ENCODE measurements around the gene ATP7B. TPM values are rescaled to one million over a fixed set of nuclear protein-coding genes. Genes with fewer than 3 reads are reported as not detected.

ATP7B gene
- total RNA-seq, 4 donors from 2014 or later, result 3.2 to 8.1 (median 6.7) TPM

DNA sequence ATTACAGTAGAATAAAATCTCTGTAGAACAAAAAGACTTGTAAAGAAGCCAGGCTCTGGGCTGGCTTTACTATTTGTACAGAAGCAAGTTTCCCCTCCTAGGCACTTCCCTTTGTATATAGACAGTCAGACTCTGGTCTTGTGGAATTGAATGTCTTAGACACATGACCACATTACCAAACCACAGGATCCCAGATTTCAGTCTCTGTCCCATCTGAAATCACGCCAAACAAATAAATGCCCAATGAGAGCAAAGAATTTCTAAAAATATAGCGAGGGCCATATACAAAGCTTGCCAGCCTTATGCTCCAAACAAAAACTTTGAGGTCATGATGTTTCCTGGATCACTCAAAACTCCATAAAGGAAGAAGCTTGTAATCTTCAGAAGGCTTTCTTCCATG, 125.6 kb downstream of the ATP7B start:
- 86 to 96% methylated on average over 1 to 2 of the region's 2 CpGs for WGBS, 2 donors (ENCODE audit: low coverage in 1 of 2)
- no peaks in the 10 kb centered on the region for H3K4me1 ChIP-seq
- ATAC-seq, result no peak
- TF ChIP-seq EP300 (IDR thresholded peaks at IDR 0.05) (no peak), POLR2AphosphoS5 (IDR thresholded peaks at IDR 0.05) (no peak), POLR2A (IDR thresholded peaks at IDR 0.05) (no peak), CTCF (IDR thresholded peaks at IDR 0.05) (no peak)
- peaks cover 0 to 4% (median 0%) of the 10 kb centered on the region in 3 donors for H3K9me3 ChIP-seq
- H3K27ac ChIP-seq, result no peak overlapping the region
- no peak overlapping the region for H3K4me3 ChIP-seq
- no peaks in the 10 kb centered on the region for H3K27me3 ChIP-seq
- no peaks in the 10 kb centered on the region for H3K36me3 ChIP-seq

GRCh38 chr13:51883226-51883600, 128.0 kb downstream of the ATP7B start:
- 60% methylated on average over 1 of the region's 5 CpGs; no CpG with 5 or more reads in 1 of the 2 donors for WGBS, 2 donors (ENCODE audit: low coverage in 1 of 2)
- no peak overlapping the region for H3K27ac ChIP-seq
- ATAC-seq, result no peak
- no peaks in the 10 kb centered on the region for H3K36me3 ChIP-seq
- no peaks in the 10 kb centered on the region for H3K27me3 ChIP-seq
- H3K9me3 ChIP-seq, result peaks cover 0 to 4% (median 0%) of the 10 kb centered on the region in 3 donors
- no peak for TF ChIP-seq CTCF (IDR thresholded peaks at IDR 0.05)
- TF ChIP-seq EP300 (IDR thresholded peaks at IDR 0.05), result no peak
- no peak for TF ChIP-seq POLR2A (IDR thresholded peaks at IDR 0.05)
- TF ChIP-seq POLR2AphosphoS5 (IDR thresholded peaks at IDR 0.05), result no peak
- H3K4me1 ChIP-seq, result no peaks in the 10 kb centered on the region
- no peak overlapping the region for H3K4me3 ChIP-seq

Other genes starting within 250 kb of the ATP7B start
- 10 to 100 TPM in 3 of 4 donors, 1 to 10 TPM in 1; 9.2 to 23.3 (median 19.2) TPM for gene DHRS12, start 207.3 kb downstream of the ATP7B start, total RNA-seq
- under 1 TPM in 2 of 4 donors, not detected in 2; 0.13 to 0.15 TPM for gene TMEM272, start 166.3 kb downstream of the ATP7B start, total RNA-seq
- not detected for gene CCDC70, start 149.5 kb downstream of the ATP7B start, total RNA-seq
- gene ALG11, start 948 bp upstream of the ATP7B start, total RNA-seq, result 10 to 100 TPM; 15.2 to 21.9 (median 19.6) TPM
- gene UTP14C, start 13.2 kb upstream of the ATP7B start, total RNA-seq, result 10 to 100 TPM; 18.5 to 25.4 (median 19.8) TPM
- under 1 TPM in 3 of 4 donors, not detected in 1; 0.12 to 0.35 (median 0.27) TPM for gene NEK5, start 117.6 kb upstream of the ATP7B start, total RNA-seq
- gene NEK3, start 148.1 kb upstream of the ATP7B start, total RNA-seq, result 10 to 100 TPM in 2 of 4 donors, 1 to 10 TPM in 2; 7.0 to 13.5 (median 10.5) TPM

All from gastroesophageal sphincter (tissue), 4 donors.